Activated naive CD4-positive, alpha-beta T cell treated with anti-CD3 and anti-CD28 coated beads, Interleukin-2, amount 50 U/mL, for 24 hours (primary cell): ENCODE measurements around the gene SCUBE1.
"Not testable (repeated sequence)": the region's sequence is repeated elsewhere in the genome, so short reads cannot be mapped to it uniquely, and the experiment has no call there.

ENCODE experiments used
- H3K27ac Mint-ChIP-seq: one replicate; pipeline ENCODE4 v1.8.0; 2021; ENCODE audit warnings: mild to moderate bottlenecking, mixed read lengths
- H3K27me3 Mint-ChIP-seq: one replicate; pipeline ENCODE4 v1.8.0; 2021; ENCODE audit warnings: mixed read lengths
- H3K36me3 Mint-ChIP-seq: one replicate; pipeline ENCODE4 v1.8.0; 2021; ENCODE audit warnings: mixed read lengths
- H3K4me1 Mint-ChIP-seq: one replicate; pipeline ENCODE4 v1.8.0; 2021; ENCODE audit warnings: mixed read lengths
- H3K4me3 Mint-ChIP-seq: one replicate; pipeline ENCODE4 v1.8.0; 2021; ENCODE audit warnings: mild to moderate bottlenecking, mixed read lengths
- H3K9me3 Mint-ChIP-seq: one replicate; pipeline ENCODE4 v1.8.0; 2021; ENCODE audit warnings: mixed read lengths

Gene SCUBE1

GRCh38 chr22:43375951-43376455, 32.8 kb upstream of the SCUBE1 start:
- H3K36me3 Mint-ChIP-seq, result peaks cover 3% of the 10 kb centered on the region
- H3K27me3 Mint-ChIP-seq, result peaks cover 36% of the 10 kb centered on the region
- no peak overlapping the region for H3K4me3 Mint-ChIP-seq
- H3K27ac Mint-ChIP-seq, result peak overlapping the region; percentile 21
- peaks cover 7% of the 10 kb centered on the region for H3K9me3 Mint-ChIP-seq
- peaks cover 3% of the 10 kb centered on the region for H3K4me1 Mint-ChIP-seq

- H3K4me1 Mint-ChIP-seq, result no peaks in the 10 kb centered on the region
- no peak overlapping the region for H3K27ac Mint-ChIP-seq
- peaks cover 7% of the 10 kb centered on the region for H3K9me3 Mint-ChIP-seq
- H3K4me3 Mint-ChIP-seq, result no peak overlapping the region
- H3K36me3 Mint-ChIP-seq, result peaks cover 3% of the 10 kb centered on the region
- H3K27me3 Mint-ChIP-seq, result peaks cover 32% of the 10 kb centered on the region
These were observed 26.9 kb upstream of the SCUBE1 start for GRCh38 chr22:43370036-43370435.

GRCh38 chr22:43365715-43366440, 22.7 kb upstream of the SCUBE1 start:
- Mint-ChIP-seq H3K4me3 (no peak overlapping the region), H3K36me3 (no peaks in the 10 kb centered on the region), H3K4me1 (no peaks in the 10 kb centered on the region), H3K27ac (no peak overlapping the region), H3K27me3 (peaks cover 11% of the 10 kb centered on the region), H3K9me3 (no peaks in the 10 kb centered on the region)

- Mint-ChIP-seq H3K27ac (no peak overlapping the region), H3K27me3 (peaks cover 5% of the 10 kb centered on the region), H3K9me3 (no peaks in the 10 kb centered on the region), H3K4me1 (no peaks in the 10 kb centered on the region), H3K4me3 (no peak overlapping the region), H3K36me3 (no peaks in the 10 kb centered on the region)
These were observed 20.9 kb upstream of the SCUBE1 start for GRCh38 chr22:43364169-43364435.

GRCh38 chr22:43363315-43364168, 20.4 kb upstream of the SCUBE1 start:
- H3K27ac Mint-ChIP-seq, result no peak overlapping the region
- H3K36me3 Mint-ChIP-seq, result no peaks in the 10 kb centered on the region
- H3K27me3 Mint-ChIP-seq, result peaks cover 4% of the 10 kb centered on the region

GRCh38 chr22:43360576-43360975, 17.4 kb upstream of the SCUBE1 start:
- Mint-ChIP-seq H3K36me3 (no peaks in the 10 kb centered on the region), H3K27ac (no peak overlapping the region), H3K4me1 (no peaks in the 10 kb centered on the region), H3K27me3 (peaks cover 3% of the 10 kb centered on the region), H3K4me3 (no peak overlapping the region), H3K9me3 (no peaks in the 10 kb centered on the region)

More at GRCh38 chr22:43363315-43364168, 20.4 kb upstream of the SCUBE1 start:
- H3K9me3 Mint-ChIP-seq, result no peaks in the 10 kb centered on the region
- no peaks in the 10 kb centered on the region for H3K4me1 Mint-ChIP-seq
- no peak overlapping the region for H3K4me3 Mint-ChIP-seq

- peaks cover 3% of the 10 kb centered on the region for H3K27me3 Mint-ChIP-seq
- H3K4me1 Mint-ChIP-seq, result no peaks in the 10 kb centered on the region
- no peaks in the 10 kb centered on the region for H3K36me3 Mint-ChIP-seq
- H3K9me3 Mint-ChIP-seq, result no peaks in the 10 kb centered on the region
- no peak overlapping the region for H3K4me3 Mint-ChIP-seq
- no peak overlapping the region for H3K27ac Mint-ChIP-seq
These were observed 13.7 kb upstream of the SCUBE1 start for GRCh38 chr22:43356881-43357280.

- H3K4me3 Mint-ChIP-seq, H3K9me3 Mint-ChIP-seq, H3K36me3 Mint-ChIP-seq, H3K4me1 Mint-ChIP-seq, H3K27ac Mint-ChIP-seq, H3K27me3 Mint-ChIP-seq: not testable (repeated sequence)
These were observed 12.5 kb upstream of the SCUBE1 start for GRCh38 chr22:43355688-43356087.

- H3K36me3 Mint-ChIP-seq, result no peaks in the 10 kb centered on the region
- no peaks in the 10 kb centered on the region for H3K9me3 Mint-ChIP-seq
- no peaks in the 10 kb centered on the region for H3K4me1 Mint-ChIP-seq
- H3K27ac Mint-ChIP-seq, result no peak overlapping the region
- no peak overlapping the region for H3K4me3 Mint-ChIP-seq
- H3K27me3 Mint-ChIP-seq, result peaks cover 22% of the 10 kb centered on the region
These were observed 8.8 kb upstream of the SCUBE1 start for GRCh38 chr22:43351966-43352345.

- H3K9me3 Mint-ChIP-seq, result no peaks in the 10 kb centered on the region
- H3K4me3 Mint-ChIP-seq, result no peak overlapping the region
- H3K27me3 Mint-ChIP-seq, result peaks cover 27% of the 10 kb centered on the region
- H3K36me3 Mint-ChIP-seq, result no peaks in the 10 kb centered on the region
- H3K4me1 Mint-ChIP-seq, result peaks cover under 1% of the 10 kb centered on the region
- no peak overlapping the region for H3K27ac Mint-ChIP-seq
These were observed 6.5 kb upstream of the SCUBE1 start for GRCh38 chr22:43349636-43350035.

GRCh38 chr22:43346521-43346929, 3.4 kb upstream of the SCUBE1 start:
- no peak overlapping the region for H3K4me3 Mint-ChIP-seq
- peaks cover 8% of the 10 kb centered on the region for H3K4me1 Mint-ChIP-seq
- no peaks in the 10 kb centered on the region for H3K36me3 Mint-ChIP-seq
- peaks cover 39% of the 10 kb centered on the region for H3K27me3 Mint-ChIP-seq
- H3K27ac Mint-ChIP-seq, result no peak overlapping the region
- no peaks in the 10 kb centered on the region for H3K9me3 Mint-ChIP-seq

GRCh38 chr22:43345761-43346301, 2.7 kb upstream of the SCUBE1 start:
- H3K9me3 Mint-ChIP-seq, result no peaks in the 10 kb centered on the region
- H3K4me1 Mint-ChIP-seq, result peaks cover 8% of the 10 kb centered on the region
- H3K27me3 Mint-ChIP-seq, result peaks cover 41% of the 10 kb centered on the region
- no peak overlapping the region for H3K27ac Mint-ChIP-seq
- H3K4me3 Mint-ChIP-seq, result no peak overlapping the region
- H3K36me3 Mint-ChIP-seq, result no peaks in the 10 kb centered on the region

- peaks cover 8% of the 10 kb centered on the region for H3K4me1 Mint-ChIP-seq
- H3K27ac Mint-ChIP-seq, result no peak overlapping the region
These were observed 2.2 kb upstream of the SCUBE1 start for GRCh38 chr22:43345356-43345755.

GRCh38 chr22:43344520-43344787, 1.3 kb upstream of the SCUBE1 start:
- Mint-ChIP-seq H3K9me3 (no peaks in the 10 kb centered on the region), H3K4me3 (peak overlapping the region; percentile 11), H3K27ac (no peak overlapping the region), H3K27me3 (peaks cover 41% of the 10 kb centered on the region), H3K36me3 (no peaks in the 10 kb centered on the region), H3K4me1 (peaks cover 8% of the 10 kb centered on the region)

More at GRCh38 chr22:43345356-43345755, 2.2 kb upstream of the SCUBE1 start:
- no peaks in the 10 kb centered on the region for H3K9me3 Mint-ChIP-seq
- H3K4me3 Mint-ChIP-seq, result no peak overlapping the region
- peaks cover 45% of the 10 kb centered on the region for H3K27me3 Mint-ChIP-seq
- no peaks in the 10 kb centered on the region for H3K36me3 Mint-ChIP-seq

- H3K4me1 Mint-ChIP-seq, result peaks cover 8% of the 10 kb centered on the region
- H3K36me3 Mint-ChIP-seq, result no peaks in the 10 kb centered on the region
- H3K27me3 Mint-ChIP-seq, result peaks cover 40% of the 10 kb centered on the region
- no peaks in the 10 kb centered on the region for H3K9me3 Mint-ChIP-seq
- no peak overlapping the region for H3K27ac Mint-ChIP-seq
- peak overlapping the region; percentile 11 for H3K4me3 Mint-ChIP-seq
These were observed 723 bp upstream of the SCUBE1 start for GRCh38 chr22:43343670-43344519.
